ENCODE data around the gene NKD1. TPM values are rescaled to one million over a fixed set of nuclear protein-coding genes. Genes with fewer than 3 reads are reported as not detected.

NKD1 gene
- total RNA-seq, 1 donor from 2014 or later, result 1.5 TPM

GRCh38 chr16:50601341-50601740 lies 53.1 kb downstream of the NKD1 start:
- CTCF ChIA-PET, result no interaction called here
- Mint-ChIP-seq H3K4me1 (no peaks in the 10 kb centered on the region), H3K9me3 (no peaks in the 10 kb centered on the region), H3K27ac (no peak overlapping the region), H3K36me3 (ENCODE audit: low read depth) (no peaks in the 10 kb centered on the region), H3K4me3 (no peak overlapping the region), H3K27me3 (no peaks in the 10 kb centered on the region)
- no peak for TF ChIP-seq CTCF (IDR thresholded peaks at IDR 0.05)
- POLR2A ChIA-PET, result no interaction called here
- no peak for ATAC-seq (ENCODE audit: low read depth)
- no peak for DNase-seq
- intact Hi-C loops (cut with micrococcal nuclease), result no loop called here

DNA sequence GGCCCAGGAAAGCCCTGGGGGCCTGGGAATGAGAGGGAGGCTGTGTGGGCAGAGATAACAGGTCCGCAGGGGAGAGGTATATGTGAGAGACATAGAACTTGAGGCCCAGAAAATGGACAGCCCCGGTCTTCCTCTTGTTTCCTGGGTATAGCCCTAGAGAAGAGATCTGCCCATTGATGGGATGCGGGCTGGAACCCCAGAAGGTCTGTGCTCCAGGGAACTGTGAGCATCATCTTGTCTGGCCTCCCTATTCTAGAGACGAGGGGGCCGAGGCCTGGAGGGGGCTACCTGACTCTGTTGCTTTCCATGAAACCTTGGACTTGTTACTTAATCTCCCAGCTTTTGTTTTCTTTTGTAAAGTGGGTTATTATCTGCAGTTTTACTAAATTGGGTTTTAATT lies 53.9 kb downstream of the NKD1 start:
- intact Hi-C loops (cut with micrococcal nuclease), result no loop called here
- no peak for ATAC-seq (ENCODE audit: low read depth)
- H3K4me1 Mint-ChIP-seq, result no peaks in the 10 kb centered on the region

GRCh38 chr16:50602531-50603205 lies 54.5 kb downstream of the NKD1 start:
- H3K36me3 Mint-ChIP-seq (ENCODE audit: low read depth), result no peaks in the 10 kb centered on the region
- no peaks in the 10 kb centered on the region for H3K9me3 Mint-ChIP-seq
- TF ChIP-seq CTCF (IDR thresholded peaks at IDR 0.05), result no peak
- H3K4me1 Mint-ChIP-seq, result no peaks in the 10 kb centered on the region
- ChIA-PET CTCF (no interaction called here), POLR2A (no interaction called here)
- DNase-seq (no peak), ATAC-seq (ENCODE audit: low read depth) (no peak)
- no peak overlapping the region for H3K4me3 Mint-ChIP-seq
- no peaks in the 10 kb centered on the region for H3K27me3 Mint-ChIP-seq
- intact Hi-C loops (cut with micrococcal nuclease), result no loop called here
- H3K27ac Mint-ChIP-seq, result no peak overlapping the region

More for the DNA sequence above, 53.9 kb downstream of the NKD1 start:
- ChIA-PET CTCF (no interaction called here), POLR2A (no interaction called here)
- Mint-ChIP-seq H3K27me3 (no peaks in the 10 kb centered on the region), H3K36me3 (ENCODE audit: low read depth) (no peaks in the 10 kb centered on the region), H3K27ac (no peak overlapping the region), H3K9me3 (no peaks in the 10 kb centered on the region), H3K4me3 (no peak overlapping the region)
- no peak for TF ChIP-seq CTCF (IDR thresholded peaks at IDR 0.05)
- DNase-seq, result no peak

DNA sequence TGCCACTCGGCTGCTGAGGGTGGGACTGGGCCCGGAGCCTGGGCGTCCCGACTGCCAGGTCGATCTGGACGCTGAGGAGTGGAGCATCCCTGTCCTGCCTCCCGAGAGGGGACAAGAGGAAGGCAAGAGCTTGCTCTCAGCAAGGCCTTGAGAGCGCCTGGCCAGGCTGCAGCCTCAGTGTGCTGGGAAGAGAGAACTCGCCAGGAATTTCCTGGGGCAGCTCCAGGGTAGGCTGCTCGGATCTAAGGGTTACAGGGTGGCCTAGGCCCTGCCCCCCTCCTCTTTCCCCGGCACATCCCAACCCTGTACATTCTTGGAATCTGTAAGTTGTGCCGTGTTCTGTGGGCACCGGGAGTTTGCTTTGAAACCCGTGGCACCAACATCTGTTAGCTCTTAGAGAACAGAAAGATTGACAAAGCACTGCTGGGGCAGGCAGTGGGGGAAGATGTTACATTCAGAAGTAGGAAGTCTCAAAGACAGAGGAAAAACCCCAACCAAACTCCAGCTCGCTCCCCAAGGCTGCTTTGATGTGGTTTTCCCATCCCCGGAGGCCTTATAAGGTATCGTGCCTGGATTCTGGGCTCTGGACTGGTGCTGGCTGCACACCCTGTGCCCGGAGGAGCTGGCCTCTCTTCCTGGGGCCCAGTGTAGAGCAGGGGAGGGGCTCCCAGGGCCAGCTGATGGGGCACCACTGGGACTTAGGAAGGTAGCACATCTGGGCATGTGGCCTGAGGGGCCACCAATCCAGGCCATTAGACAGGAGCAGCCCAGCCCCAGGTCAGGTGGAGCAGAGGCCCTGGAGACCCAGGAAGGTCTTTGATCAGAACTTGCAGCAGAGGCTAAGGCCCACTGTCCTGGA lies 55.2 kb downstream of the NKD1 start:
- TF ChIP-seq CTCF (IDR thresholded peaks at IDR 0.05), result no peak
- Mint-ChIP-seq H3K9me3 (no peaks in the 10 kb centered on the region), H3K4me1 (no peaks in the 10 kb centered on the region), H3K4me3 (no peak overlapping the region), H3K27ac (no peak overlapping the region), H3K27me3 (no peaks in the 10 kb centered on the region), H3K36me3 (ENCODE audit: low read depth) (no peaks in the 10 kb centered on the region)
- CTCF ChIA-PET, result no interaction called here
- ATAC-seq (ENCODE audit: low read depth), result no peak
- DNase-seq, result no peak
- POLR2A ChIA-PET, result no interaction called here
- intact Hi-C loops (cut with micrococcal nuclease), result no loop called here

- Mint-ChIP-seq H3K27me3 (no peaks in the 10 kb centered on the region), H3K27ac (no peak overlapping the region), H3K9me3 (no peaks in the 10 kb centered on the region), H3K4me3 (no peak overlapping the region), H3K4me1 (no peaks in the 10 kb centered on the region), H3K36me3 (ENCODE audit: low read depth) (no peaks in the 10 kb centered on the region)
- ATAC-seq (ENCODE audit: low read depth) (no peak), DNase-seq (no peak)
- intact Hi-C loops (cut with micrococcal nuclease), result no loop called here
- TF ChIP-seq CTCF (IDR thresholded peaks at IDR 0.05), result no peak
- CTCF ChIA-PET, result no interaction called here
- POLR2A ChIA-PET, result no interaction called here
Measured at GRCh38 chr16:50604065-50604418, 55.8 kb downstream of the NKD1 start.
